ENCODE data around the gene BACH2. TPM values are rescaled to one million over a fixed set of nuclear protein-coding genes. Genes with fewer than 3 reads are reported as not detected.

Gene BACH2
- total and polyA plus RNA-seq, 9 of the 15 experiments (the other 6 are each of a cell fraction or from before 2014, with no cell fraction given): 0.06 to 3.1 (median 0.59) TPM

DNA sequence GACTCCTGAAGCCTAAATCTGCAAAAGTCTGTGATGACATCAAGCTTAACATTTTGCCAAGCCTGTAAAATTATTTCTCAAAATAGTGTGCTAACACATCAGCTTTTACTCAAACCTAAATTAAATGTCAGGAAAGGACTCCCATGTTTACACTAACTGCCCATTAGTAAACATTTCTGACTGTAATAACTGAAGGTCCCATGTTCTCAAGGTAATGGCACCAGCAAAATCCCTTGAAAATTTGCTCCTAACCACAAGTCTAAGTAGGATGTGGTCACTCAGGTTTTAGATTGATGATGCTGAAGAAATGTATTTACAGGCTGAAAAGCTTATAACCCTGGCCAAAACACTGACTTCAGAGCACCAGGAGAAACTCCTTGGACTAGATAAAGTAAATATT lies 33.0 kb downstream of the BACH2 start:
- Histone ChIP-seq H3K4me1 (replicated peaks in 1 of 2; ENCODE audit: control insufficient read depth in 2 of 2, insufficient read depth in 2 of 2, low read length in 2 of 2) (no peaks in the 10 kb centered on the region), H4K20me1 (replicated peaks; ENCODE audit: control insufficient read depth, insufficient read depth, low read length) (no peaks in the 10 kb centered on the region), H3K4me3 (no peak overlapping the region), H3K79me2 (ENCODE audit: control insufficient read depth, insufficient read depth, low read length) (no peaks in the 10 kb centered on the region), H3K36me3 (ENCODE audit: control insufficient read depth, insufficient read depth, low read length) (no peaks in the 10 kb centered on the region), H3K9me1 (ENCODE audit: control insufficient read depth, insufficient read depth, low read length) (no peaks in the 10 kb centered on the region), H3K27ac (ENCODE audit: extremely low read depth, low read depth, low read length) (no peak overlapping the region), H3K27me3 (ENCODE audit: control insufficient read depth in 2 of 2, insufficient read depth in 2 of 2, low read length in 2 of 2) (no peaks in the 10 kb centered on the region; a peak in 1 of 5 replicates), H2AFZ (ENCODE audit: low read depth, low read length) (no peak overlapping the region), H3K9me3 (replicated peaks; ENCODE audit: control insufficient read depth, insufficient read depth, low read depth, low read length) (no peaks in the 10 kb centered on the region), H3K9ac (ENCODE audit: insufficient read depth in 1 of 2, low read depth in 2 of 2, low read length in 2 of 2) (no peak overlapping the region), H3K4me2 (ENCODE audit: insufficient read depth, low read length) (no peak overlapping the region)
- in situ Hi-C loops (cut with MboI): no loop called here
- intact Hi-C loops (cut with micrococcal nuclease): no loop called here
- no peak for TF ChIP-seq HDAC1 (IDR thresholded peaks at IDR 0.05)
- TF ChIP-seq BDP1 (IDR thresholded peaks at IDR 0.05; ENCODE audit: insufficient read depth, insufficient read length): no peak
- no peak for TF ChIP-seq DDX20 (tag; IDR thresholded peaks at IDR 0.05; ENCODE audit: low read depth)
- TF ChIP-seq TAF7 (tag; IDR thresholded peaks at IDR 0.05): no peak
- no peak for TF ChIP-seq SRSF1 (IDR thresholded peaks at IDR 0.05; ENCODE audit: low read depth, low read length)
- TF ChIP-seq PPARD (CRISPR knock-in tag; IDR thresholded peaks at IDR 0.05): no peak
- no peak for TF ChIP-seq RAD51 (IDR thresholded peaks at IDR 0.05; ENCODE audit: borderline replicate concordance, low read depth)
- no peak for TF ChIP-seq FOS (IDR thresholded peaks at IDR 0.05; ENCODE audit: extremely low read depth, insufficient read length)
- no peak for TF ChIP-seq ZNF140 (CRISPR knock-in tag; IDR thresholded peaks at IDR 0.05)
- TF ChIP-seq ARID2 (IDR thresholded peaks at IDR 0.05): no peak
- TF ChIP-seq, protein P1, sequence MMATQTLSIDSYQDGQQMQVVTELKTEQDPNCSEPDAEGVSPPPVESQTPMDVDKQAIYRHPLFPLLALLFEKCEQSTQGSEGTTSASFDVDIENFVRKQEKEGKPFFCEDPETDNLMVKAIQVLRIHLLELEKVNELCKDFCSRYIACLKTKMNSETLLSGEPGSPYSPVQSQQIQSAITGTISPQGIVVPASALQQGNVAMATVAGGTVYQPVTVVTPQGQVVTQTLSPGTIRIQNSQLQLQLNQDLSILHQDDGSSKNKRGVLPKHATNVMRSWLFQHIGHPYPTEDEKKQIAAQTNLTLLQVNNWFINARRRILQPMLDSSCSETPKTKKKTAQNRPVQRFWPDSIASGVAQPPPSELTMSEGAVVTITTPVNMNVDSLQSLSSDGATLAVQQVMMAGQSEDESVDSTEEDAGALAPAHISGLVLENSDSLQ (IDR thresholded peaks at IDR 0.05): no peak
- no peak for TF ChIP-seq ZNF445 (CRISPR knock-in tag; IDR thresholded peaks at IDR 0.05; ENCODE audit: low read depth)
- TF ChIP-seq, protein P2, sequence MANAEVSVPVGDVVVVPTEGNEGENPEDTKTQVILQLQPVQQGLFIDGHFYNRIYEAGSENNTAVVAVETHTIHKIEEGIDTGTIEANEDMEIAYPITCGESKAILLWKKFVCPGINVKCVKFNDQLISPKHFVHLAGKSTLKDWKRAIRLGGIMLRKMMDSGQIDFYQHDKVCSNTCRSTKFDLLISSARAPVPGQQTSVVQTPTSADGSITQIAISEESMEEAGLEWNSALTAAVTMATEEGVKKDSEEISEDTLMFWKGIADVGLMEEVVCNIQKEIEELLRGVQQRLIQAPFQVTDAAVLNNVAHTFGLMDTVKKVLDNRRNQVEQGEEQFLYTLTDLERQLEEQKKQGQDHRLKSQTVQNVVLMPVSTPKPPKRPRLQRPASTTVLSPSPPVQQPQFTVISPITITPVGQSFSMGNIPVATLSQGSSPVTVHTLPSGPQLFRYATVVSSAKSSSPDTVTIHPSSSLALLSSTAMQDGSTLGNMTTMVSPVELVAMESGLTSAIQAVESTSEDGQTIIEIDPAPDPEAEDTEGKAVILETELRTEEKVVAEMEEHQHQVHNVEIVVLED (CRISPR knock-in tag; IDR thresholded peaks at IDR 0.05): no peak
- TF ChIP-seq NELFE (IDR thresholded peaks at IDR 0.05; ENCODE audit: insufficient read depth, insufficient read length): no peak
- no peak for TF ChIP-seq SREBF1 (IDR thresholded peaks at IDR 0.05; ENCODE audit: borderline replicate concordance, low read depth, low read length)
- no peak for TF ChIP-seq TCF3 (CRISPR knock-in tag; IDR thresholded peaks at IDR 0.05)
- TF ChIP-seq SMARCA5 (IDR thresholded peaks at IDR 0.05): no peak
- no peak for TF ChIP-seq PRMT5 (CRISPR knock-in tag; IDR thresholded peaks at IDR 0.05)
- TF ChIP-seq BRD9 (IDR thresholded peaks at IDR 0.05; ENCODE audit: low read depth, partially characterized antibody): no peak
- no peak for TF ChIP-seq PURB (CRISPR knock-in tag; IDR thresholded peaks at IDR 0.05; ENCODE audit: low read depth)
- CTCF ChIA-PET (ENCODE audit: low intra/inter-chr PET ratio): no interaction called here
- no TSS peak for BruUV-seq (replicated peaks)
- POLR2A ChIA-PET: no interaction called here
- DNase-seq (ENCODE audit: extremely low read depth in 1 of 4, low spot score in 3 of 4) (no peak), FAIRE-seq (no peak), ATAC-seq (no peak)

All from K562 (cell line).